GM04504 (cell line): ENCODE results near the gene ERCC3.

Experiments used
- DNase-seq: peaks from one replicate; pipeline ENCODE4 v3.0.0-alpha.2; 2012; ENCODE audit warnings: low read depth

Gene ERCC3

DNA sequence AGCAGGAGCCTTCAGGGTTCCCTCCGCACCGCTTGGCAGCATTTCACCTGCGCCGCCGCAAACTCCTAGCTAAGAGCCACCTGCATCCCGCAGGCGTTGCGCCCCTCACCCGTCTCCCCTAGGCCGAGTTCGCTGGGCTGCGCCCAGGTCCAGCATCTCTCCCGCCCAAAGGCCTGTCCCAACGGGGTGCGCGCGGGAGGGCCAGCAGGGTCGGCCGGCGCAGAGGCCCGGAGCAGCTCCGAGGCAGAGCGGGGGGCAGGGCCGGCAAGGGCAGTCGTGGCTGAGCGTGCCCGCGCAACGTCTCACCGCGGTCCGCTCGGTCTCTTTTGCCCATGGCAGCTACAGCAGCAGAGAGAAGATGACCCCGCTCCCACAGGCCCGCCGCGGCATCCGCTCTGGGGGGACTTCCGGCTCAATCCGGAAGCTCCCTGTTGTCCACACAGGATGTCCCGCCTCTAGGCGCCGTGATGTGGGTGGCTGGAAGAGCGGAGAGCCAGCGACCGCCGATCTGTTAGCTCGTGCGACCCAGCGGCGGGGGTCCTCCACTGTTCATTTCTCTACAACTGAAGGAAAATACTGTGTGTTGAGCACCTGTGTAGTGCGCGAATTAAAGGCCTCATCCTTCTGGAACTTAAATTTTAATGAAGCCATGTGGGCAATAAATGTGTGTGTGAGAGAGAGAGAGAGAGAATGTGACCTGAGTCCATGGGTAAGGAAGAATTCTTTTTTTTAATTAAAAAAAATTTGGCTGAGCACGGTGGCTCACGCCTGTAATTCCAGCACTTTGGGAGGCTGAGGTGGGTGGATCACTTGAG lies at the start of gene ERCC3:
Gene ERCC3 (minus strand): TSS at position 397 of the 815 bp plus-strand sequence. CDS start 63 bp downstream, at position 334.
- DNase-seq = peak; percentile 47

DNA sequence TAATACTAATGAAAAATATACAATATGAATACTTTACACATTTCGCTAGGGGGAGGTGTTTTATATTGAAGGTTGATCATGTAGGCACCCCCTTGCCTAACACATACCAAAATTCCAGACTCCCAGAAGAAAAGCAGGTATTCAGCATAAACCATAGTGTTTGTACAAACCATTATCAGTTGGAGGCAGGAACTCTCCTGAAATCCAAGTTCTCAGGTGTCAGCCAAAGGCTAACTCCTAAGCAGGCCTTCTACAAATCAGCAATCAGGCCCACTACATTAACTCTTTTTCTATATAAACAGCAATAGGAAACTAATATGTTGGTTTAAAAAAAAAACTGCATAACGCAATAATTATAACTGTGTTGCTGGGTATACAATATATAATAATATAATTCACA lies 49.3 kb upstream of the ERCC3 start:
- no peak for DNase-seq

DNA sequence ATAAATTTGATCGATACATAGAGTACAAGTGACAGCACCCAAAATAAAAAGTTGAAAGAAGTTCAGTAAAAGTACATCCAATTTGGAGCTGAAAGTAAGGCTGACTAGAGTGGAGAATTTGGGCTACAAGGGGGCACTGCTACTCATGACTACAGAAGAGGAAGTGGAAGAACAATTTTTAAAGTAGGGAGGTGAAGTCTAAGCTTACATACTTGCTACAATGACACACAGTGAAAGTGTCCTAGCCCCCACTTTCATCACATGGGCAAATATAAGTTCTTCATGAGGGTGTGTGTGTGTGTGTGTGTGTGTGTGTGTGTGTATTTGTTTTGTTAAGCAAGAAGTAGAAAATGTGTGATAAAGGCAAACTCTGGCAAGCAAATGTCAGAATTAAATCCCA lies 48.2 kb upstream of the ERCC3 start:
- DNase-seq = no peak

DNA sequence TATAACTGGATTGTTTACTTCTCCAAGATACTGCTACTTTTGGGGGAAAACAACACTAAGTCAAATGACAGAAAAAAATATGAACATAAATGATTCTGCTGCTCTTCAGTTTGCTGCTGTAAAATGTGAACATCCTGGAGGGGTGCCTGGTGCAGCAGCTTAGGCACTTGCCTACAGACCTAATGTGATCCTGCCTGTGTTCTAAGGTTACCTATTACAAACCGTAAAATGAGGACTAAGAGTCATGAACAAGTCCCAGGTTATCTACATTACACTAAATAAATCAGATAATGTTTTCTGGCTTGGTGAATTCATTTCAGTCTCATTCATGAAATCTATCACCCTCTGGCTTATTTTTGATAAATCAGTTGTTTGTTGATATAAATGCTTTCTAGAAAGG lies 38.4 kb upstream of the ERCC3 start:
- DNase-seq = no peak

DNA sequence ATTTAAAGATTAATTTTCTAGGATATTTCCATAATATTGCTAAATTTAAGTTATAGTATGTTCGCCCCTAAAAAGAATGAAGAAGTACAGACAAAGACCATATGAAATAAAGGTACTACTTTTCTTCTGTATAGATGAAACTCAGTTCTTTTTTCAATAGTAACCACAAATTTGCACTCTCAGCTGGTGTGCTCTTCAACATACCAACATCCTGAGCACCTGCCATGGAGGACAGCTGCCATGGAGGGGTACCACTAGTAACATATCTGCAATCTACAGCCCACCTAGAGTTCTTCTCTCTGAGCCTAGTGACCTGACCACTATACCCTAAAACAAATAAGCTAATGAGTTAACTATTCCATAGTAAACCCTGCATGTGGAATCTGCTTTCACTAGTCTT lies 36.8 kb upstream of the ERCC3 start:
- DNase-seq = no peak

DNA sequence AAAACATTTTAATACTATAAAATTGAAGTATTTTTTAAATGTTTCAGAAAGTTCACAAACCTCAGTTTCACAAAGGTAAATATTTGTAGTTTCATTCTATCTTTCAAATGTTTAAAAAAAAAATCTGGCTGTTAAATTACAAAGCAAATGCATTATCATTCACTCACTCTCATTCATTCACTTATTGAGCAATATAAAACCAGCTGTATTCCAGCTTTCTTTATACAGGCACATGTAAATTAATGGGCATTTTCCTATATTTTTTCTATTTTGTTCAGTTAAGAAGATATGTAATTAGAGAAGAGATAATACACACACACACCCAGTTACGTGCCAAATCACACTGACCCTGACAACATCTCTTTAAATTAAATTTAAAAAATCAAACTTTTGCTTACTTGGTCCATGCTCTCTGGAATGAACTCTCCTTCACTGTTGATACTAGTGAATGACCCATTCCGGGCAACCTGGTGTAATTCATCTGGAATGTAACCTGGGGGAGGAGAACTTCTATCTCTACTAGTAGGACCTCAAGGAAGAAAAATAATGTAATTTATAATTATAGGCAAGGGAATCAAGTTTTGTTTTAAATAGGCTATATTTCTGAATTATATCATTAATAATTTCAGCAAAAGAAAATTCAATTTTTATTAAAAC lies 32.5 kb upstream of the ERCC3 start:
- DNase-seq = no peak

DNA sequence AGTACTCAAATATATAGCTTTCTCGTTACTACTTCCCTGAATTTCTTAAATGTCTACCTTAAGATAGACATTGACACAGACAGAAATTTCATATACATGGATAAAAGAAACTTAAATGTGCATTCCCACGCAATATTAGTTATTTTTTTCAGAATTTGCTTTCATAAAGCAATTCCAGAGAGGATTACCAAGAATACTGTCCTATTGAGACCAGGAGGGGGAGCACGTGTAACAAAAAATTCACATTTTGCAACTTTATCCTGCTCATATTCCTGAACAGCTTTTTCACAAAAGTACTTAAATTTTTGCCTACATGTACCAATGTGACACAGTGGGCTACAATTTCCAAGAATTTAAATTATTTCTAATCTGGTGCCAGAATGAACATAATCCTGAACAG lies 30.7 kb upstream of the ERCC3 start:
- peak; percentile 18 for DNase-seq

DNA sequence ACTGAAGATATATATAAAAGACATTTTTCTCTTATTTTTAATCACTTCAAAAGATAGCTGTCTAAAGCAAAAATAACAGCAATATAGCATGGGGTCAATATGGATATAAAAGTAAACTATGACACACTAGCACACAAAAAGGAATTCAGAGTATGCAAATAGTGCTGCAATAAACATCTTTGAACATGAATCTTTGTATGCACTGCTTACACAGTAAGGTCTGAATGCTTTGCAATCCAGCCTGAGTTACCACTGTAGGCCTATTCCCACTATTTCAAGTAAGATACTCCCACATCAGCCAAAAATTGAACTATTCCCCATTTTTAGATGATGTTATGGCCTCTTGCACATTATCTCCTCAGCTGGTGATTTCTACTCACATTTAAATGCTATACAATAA lies 27.4 kb upstream of the ERCC3 start:
- no peak for DNase-seq

DNA sequence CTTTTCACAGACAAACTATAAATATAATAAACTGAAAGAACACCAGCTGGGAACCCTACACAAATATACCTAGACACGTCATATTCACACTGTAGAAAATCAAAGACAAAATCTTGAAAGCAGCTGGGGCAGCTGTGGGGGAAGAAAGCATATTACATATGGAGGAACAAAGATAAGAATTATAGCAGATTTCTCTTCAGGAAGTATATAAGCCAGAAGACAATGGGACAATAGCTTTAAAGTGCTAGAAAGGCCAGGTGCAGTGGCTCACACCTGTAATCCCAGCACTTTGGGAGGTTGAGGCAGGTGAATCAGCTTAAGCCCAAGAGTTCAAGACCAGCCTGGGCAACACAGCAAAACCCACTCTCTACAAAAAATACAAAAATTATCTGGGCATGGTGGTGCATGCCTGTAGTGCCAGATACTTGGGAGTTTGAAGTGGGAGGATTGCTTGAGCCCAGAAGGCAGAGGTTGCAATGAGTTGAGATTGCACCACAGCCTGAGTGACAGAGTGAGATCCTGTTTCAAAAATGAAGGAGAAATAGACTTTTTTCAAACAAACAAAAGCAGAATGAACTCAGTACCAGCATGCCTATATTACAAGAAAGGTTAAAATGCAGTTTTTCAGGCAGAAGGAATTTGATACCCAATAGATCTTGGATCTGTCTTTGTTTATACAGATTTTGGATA lies 26.8 kb upstream of the ERCC3 start:
- DNase-seq = no peak

DNA sequence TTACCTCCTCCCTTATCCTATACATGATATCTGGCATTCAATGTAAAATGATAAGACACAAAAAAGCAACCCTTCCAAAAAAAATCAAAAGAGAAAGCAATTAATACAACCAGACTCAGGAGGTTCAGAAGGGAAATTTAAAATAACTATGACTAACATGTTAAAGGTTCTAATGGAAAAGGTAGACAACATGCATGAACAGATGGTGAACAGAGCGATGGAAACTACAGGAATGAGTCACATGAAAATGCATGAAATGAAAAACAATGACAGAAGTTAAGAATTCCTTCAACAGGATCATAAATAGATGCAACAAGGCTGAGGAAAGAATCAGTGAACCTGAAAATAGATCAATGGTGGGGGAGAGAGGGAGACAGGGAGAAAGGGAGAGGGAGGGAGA lies 26.1 kb upstream of the ERCC3 start:
- no peak for DNase-seq

DNA sequence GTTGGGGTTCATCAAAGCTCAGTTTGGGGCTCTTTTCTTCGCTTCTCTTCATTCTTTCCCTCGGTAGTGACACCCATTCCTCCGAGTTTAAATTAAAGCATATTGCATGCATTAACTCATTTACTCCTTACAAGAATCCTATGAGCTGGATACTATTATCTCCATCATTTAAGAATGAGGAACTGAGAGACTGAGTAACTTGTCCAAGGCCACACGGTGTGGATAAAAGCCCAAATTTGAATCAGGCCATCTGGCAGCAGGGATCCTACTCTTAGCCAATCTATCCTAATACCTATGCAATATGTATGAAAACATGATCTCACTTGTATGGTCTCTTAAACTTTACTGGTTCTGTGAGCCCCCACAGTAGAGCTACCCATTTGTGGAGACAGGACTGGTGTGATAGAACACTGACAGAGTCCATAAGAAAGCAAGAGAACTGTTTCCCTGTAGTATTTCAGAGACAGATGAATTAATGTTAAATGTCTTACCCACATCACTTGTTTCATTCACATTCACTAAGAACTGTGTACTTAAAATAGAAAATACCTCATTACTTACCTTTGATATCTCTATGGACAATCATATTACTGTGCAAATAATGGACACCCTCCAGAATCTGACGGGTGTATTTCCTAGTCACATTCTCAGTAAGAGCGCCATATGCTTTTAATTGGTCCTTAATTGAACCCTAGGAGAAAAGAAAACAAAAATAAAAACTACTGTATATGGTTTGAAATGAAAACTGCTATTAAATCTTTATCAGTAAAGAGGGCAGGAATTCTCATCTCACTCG lies 20.4 kb upstream of the ERCC3 start:
- no peak for DNase-seq

DNA sequence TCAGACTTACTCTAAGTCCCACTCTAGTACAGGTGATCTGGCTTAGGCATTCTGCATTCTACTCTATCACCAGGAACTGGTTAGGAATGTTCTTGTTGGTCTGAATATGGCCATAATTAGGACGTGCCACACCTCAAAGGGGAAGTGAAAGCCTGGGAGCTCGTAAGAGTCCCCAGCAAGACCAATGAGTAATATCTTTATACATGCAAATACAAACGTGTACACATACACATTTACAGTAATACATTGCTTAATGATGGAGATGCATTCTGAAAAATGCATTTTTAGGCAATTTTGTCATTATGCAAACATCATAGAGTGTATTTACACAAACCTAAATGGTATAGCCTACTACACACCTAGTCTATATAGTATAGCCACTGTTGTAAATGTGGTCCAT lies 19.5 kb upstream of the ERCC3 start:
- DNase-seq = no peak

DNA sequence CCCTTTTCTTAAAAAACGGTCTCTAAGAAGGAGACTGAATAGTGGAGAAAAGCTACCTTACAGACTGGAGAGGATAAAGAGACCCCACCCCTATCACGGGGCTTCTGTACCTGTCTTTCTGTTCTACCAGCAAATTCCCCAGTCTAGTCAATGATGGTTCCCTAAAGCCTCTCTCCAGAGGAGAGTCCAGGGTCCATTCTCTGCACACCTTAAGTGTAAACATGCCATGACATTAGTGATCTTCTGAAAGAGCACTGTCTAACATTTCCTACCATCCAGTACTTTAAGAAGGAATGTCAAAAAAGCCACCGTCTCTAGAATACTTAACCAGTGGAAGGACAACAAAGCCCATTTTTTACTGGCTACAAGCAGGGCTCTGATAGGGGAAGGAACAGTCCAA lies 17.0 kb upstream of the ERCC3 start:
- no peak for DNase-seq

DNA sequence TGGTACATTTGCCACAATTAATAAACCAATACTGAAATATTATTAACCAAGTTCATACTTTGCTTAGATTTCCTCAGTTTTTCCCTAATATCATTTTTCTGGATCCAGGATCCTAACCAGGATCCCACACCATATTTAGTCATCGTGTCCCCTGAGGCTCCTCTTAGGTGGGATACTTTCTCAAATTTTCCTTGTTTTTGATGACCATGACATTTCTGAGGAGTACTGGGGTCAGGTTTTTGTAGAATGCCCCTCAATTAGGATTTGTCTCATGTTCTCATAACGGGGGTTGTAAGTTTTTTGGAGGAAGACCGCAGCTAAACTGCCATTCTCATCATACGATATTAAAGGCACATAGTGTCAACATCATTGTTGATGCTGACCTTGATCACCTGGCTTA lies 15.5 kb upstream of the ERCC3 start:
- DNase-seq = no peak

DNA sequence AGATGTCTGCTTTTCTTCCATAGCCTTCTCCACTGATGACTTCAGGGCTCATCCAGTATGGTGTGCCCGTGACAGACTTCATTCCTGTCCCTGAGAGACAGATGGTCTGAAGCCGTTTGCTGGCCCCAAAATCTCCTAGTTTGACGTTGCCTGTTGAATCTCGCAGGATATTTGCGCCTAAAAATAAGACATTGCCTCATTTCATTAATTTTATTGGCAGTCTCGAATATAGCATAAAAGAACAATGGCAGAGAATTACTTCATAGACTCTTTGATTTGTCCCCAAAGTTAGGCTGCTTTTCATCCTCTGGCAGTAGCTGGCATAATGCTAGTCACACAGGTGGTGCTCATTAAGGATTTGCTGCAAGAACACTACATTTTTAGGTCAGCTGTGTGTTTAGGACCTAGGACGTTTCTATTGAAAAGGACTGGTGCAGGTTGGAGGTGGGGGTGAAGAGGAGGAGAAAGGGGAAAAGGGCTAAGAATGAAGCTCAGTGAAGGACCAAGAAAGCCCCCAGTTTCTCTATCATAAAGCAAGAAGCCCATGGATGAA lies 14.7 kb upstream of the ERCC3 start:
- DNase-seq = no peak

DNA sequence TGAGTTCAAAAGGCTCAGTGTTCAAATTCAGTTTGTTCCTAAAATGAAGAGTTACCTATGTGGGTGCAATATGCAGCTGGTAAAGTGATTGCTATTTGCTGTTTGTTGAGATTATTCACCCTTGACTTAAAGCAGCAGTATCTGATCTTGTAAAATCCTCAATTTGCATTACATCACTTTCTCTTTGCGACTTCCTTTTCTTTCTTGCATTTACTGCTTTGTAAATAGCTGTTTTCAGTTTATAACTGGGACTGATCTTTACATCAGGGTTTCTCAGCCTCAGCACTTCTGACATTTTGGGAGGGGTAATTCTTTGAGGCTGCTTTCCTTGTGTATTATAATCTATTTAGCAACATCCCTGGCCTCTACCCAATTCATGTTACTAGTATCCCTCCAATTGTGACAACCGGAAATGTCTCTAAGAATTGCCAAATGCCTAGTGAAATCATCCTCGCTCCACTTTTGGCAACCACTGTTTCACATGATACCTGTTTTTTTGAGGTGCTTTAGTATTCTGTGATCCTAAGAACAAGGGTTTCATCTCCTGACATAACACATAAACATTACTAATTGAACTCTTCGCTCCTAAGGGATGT lies 12.1 kb upstream of the ERCC3 start:
- peak; percentile 20 for DNase-seq

DNA sequence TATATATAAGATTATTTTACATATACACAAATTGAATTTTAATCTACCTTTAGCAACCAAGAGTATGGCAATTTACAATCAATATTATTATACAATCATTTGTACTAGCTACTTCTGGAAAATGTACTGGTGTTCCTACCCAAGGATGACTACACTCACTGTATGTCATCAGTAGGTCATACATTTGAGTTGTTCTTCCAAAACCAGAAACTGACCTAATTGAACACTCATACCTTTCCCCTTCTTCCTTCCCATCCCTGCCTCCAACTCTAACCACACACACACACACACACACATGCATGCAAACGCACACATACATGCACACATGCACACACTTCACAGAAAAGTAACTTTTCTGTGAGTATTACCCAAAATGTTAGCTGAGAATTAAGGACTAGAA lies 8.2 kb upstream of the ERCC3 start:
- no peak for DNase-seq

DNA sequence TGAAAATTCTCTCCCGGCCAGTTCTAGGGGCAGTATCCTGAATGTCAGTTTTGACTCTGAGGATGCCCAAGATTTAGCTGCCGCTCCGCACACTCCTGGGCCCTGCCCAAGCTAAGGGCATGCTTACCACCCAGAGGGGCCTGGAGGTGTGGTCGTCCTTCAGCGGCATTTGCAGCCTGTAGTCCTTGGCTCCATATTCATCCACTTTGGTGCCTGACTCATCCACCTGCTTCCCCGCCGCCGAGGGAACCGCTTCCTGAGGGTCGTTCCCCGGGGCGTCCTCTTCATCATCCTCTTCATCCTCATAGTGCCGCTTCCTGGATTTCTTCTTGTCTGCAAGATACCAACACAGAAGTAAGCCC lies 577 bp downstream of the ERCC3 start:
- no peak for DNase-seq

DNA sequence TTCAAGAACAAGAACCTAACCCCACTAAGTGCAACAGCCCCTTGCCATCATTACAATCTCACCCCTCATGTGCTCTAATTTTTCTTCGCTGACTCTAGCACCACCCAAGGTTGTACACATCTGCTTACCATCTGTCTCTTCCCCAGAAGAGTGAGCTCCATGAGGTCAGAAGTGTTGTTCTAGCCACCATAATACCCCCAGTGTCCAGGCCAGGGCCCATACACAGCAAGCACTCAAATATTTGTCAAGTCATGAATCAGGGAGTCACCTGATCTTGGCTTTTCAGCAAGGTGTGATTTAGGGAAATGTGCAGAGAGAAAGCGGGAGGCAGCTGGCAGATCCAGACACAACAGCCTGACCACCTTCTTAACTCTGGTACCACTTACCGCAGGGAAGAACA lies 5.7 kb downstream of the ERCC3 start:
- DNase-seq = no peak

DNA sequence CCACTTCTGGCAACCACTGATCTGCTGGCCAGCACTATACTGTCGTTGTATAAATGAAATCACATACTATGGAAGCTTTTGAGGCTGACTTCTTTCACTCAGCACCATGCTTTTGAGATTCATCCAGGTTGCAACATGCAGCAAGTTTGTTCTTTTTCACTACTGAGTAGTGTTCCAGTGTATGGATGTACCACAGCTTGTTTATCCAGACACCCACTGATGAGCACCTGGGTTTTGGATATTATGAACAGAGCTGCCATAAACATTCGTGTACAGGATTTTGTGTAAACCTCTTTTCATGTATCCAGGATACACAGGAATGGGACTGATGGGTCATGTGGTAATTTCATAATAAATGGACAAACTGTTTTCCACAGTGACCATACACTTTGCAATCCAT lies 10.7 kb downstream of the ERCC3 start:
- no peak for DNase-seq

DNA sequence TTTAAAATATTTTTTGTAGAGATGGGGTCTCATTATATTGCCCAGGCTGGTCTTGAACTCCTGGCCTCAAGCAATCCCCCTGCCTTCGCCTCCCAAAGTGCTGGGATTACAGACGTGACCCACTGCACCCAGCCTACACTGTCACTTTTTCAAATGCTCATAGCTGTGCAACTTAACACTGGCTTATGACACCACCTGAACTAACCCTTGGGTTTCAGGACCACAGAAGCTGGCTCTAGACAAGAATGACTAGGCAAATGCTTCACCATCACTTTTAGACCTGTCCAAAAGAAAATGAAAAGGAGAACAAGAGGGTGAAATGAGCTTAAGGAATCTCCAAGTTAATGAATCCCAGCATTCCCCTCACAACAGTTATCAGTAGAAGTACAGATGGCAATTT lies 13.3 kb downstream of the ERCC3 start:
- DNase-seq = no peak

DNA sequence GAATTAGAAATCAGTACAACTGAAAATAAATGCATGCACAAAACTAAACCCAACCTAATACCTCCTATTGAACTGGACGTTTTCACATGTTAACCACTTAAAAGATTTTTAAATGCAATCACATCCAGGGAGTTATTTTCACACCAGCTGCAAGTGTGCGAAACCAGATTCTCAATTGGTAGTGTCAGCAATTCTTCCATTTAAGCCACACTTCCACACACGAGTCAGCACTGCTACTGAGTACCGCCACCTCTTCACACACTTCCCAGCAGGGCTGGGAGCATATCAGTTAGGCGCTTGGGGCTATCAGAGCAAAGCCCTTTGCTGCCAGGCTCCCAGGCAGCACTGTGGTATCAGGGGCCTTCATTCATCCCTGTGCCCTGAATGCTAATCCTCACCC lies 14.2 kb downstream of the ERCC3 start:
- DNase-seq = no peak
